ENCODE data around the gene CNTN1. TPM values are rescaled to one million over a fixed set of nuclear protein-coding genes. Genes with fewer than 3 reads are reported as not detected.

CNTN1 gene
- total and polyA plus RNA-seq, 12 donors: 0.07 to 0.90 (median 0.21) TPM; not detected in 1

- no peaks in the 10 kb centered on the region for H3K36me3 ChIP-seq
- no peaks in the 10 kb centered on the region for H3K9me3 ChIP-seq
- WGBS, 2 donors: 64 to 71% methylated on average over 1 of the region's 1 CpG
- TF ChIP-seq CTCF (IDR thresholded peaks at IDR 0.05): no peak
- intact Hi-C loops (cut with DNase I): no loop called here
- H3K4me3 ChIP-seq: no peak overlapping the region
- DNase-seq: no peak
- no peak overlapping the region for H3K27ac ChIP-seq
- no peaks in the 10 kb centered on the region for H3K27me3 ChIP-seq
- no peaks in the 10 kb centered on the region for H3K4me1 ChIP-seq
- no peak for ATAC-seq
These were observed 101.2 kb downstream of the CNTN1 start for GRCh38 chr12:40793471-40793870.

GRCh38 chr12:40794087-40794486, 101.8 kb downstream of the CNTN1 start:
- H3K27ac ChIP-seq: no peak overlapping the region
- H3K4me3 ChIP-seq: no peak overlapping the region
- TF ChIP-seq CTCF (IDR thresholded peaks at IDR 0.05): no peak
- intact Hi-C loops (cut with DNase I): no loop called here
- DNase-seq (no peak), ATAC-seq (no peak)
- H3K9me3 ChIP-seq: no peaks in the 10 kb centered on the region
- H3K36me3 ChIP-seq: no peaks in the 10 kb centered on the region
- no peaks in the 10 kb centered on the region for H3K27me3 ChIP-seq
- H3K4me1 ChIP-seq: no peaks in the 10 kb centered on the region

GRCh38 chr12:40801082-40801481, 108.8 kb downstream of the CNTN1 start:
- H3K36me3 ChIP-seq: no peaks in the 10 kb centered on the region
- H3K4me3 ChIP-seq: no peak overlapping the region
- ATAC-seq: no peak
- no peaks in the 10 kb centered on the region for H3K9me3 ChIP-seq
- H3K4me1 ChIP-seq: no peaks in the 10 kb centered on the region
- no peak for DNase-seq
- WGBS, 2 donors: 89 to 99% methylated on average over 2 of the region's 2 CpGs
- intact Hi-C loops (cut with DNase I): no loop called here
- H3K27me3 ChIP-seq: no peaks in the 10 kb centered on the region
- no peak for TF ChIP-seq CTCF (IDR thresholded peaks at IDR 0.05)
- no peak overlapping the region for H3K27ac ChIP-seq

GRCh38 chr12:40801861-40802260, 109.6 kb downstream of the CNTN1 start:
- Histone ChIP-seq H3K27me3 (no peaks in the 10 kb centered on the region), H3K36me3 (no peaks in the 10 kb centered on the region), H3K4me3 (no peak overlapping the region), H3K4me1 (no peaks in the 10 kb centered on the region), H3K9me3 (no peaks in the 10 kb centered on the region), H3K27ac (no peak overlapping the region)
- DNase-seq (no peak), ATAC-seq (no peak)
- no peak for TF ChIP-seq CTCF (IDR thresholded peaks at IDR 0.05)
- intact Hi-C loops (cut with DNase I): no loop called here
- 79 to 80% methylated on average over 2 of the region's 2 CpGs for WGBS, 2 donors

- no peaks in the 10 kb centered on the region for H3K27me3 ChIP-seq
- no peak for TF ChIP-seq CTCF (IDR thresholded peaks at IDR 0.05)
- WGBS, 2 donors: 62 to 79% methylated on average over 1 of the region's 1 CpG
- H3K4me3 ChIP-seq: no peak overlapping the region
- DNase-seq (no peak), ATAC-seq (no peak)
- H3K36me3 ChIP-seq: no peaks in the 10 kb centered on the region
- no peak overlapping the region for H3K27ac ChIP-seq
- intact Hi-C loops (cut with DNase I): no loop called here
- H3K9me3 ChIP-seq: no peaks in the 10 kb centered on the region
- H3K4me1 ChIP-seq: no peaks in the 10 kb centered on the region
These were observed 110.4 kb downstream of the CNTN1 start for GRCh38 chr12:40802656-40803055.

Measured in heart right ventricle (tissue), 16 donors.